KOPT-K1 (cell line): Measurements from ENCODE around the gene MBTD1.
"Not testable (repeated sequence)": the region's sequence is repeated elsewhere in the genome, so short reads cannot be mapped to it uniquely, and the experiment has no call there.

Experiments
- H3K27ac ChIP-seq: fragments of 200-600 bp; sonication (generic); 2 replicates; pipeline ENCODE4 v1.5.1; 2016; ENCODE audit warnings: antibody characterized with exemption, mild to moderate bottlenecking, low read depth, low read length; ENCODE audit not compliant: poor library complexity, severe bottlenecking
- H3K36me3 ChIP-seq: fragments of 200-600 bp; sonication (generic); 2 replicates; pipeline ENCODE4 v1.5.1; 2017; ENCODE audit warnings: antibody characterized with exemption, mild to moderate bottlenecking, low read length, moderate library complexity; ENCODE audit not compliant: insufficient read depth
- H3K9me3 ChIP-seq: fragments of 200-600 bp; sonication (generic); 2 replicates; pipeline ENCODE4 v1.5.1; 2017; ENCODE audit warnings: antibody characterized with exemption, low read length, mild to moderate bottlenecking; ENCODE audit not compliant: insufficient read depth, poor library complexity, severe bottlenecking

Gene MBTD1

GRCh38 chr17:51229889-51230288 lies 30.0 kb downstream of the MBTD1 start:
- no peaks in the 10 kb centered on the region for H3K9me3 ChIP-seq
- H3K27ac ChIP-seq: no peak overlapping the region
- H3K36me3 ChIP-seq: peaks cover 8% of the 10 kb centered on the region

DNA sequence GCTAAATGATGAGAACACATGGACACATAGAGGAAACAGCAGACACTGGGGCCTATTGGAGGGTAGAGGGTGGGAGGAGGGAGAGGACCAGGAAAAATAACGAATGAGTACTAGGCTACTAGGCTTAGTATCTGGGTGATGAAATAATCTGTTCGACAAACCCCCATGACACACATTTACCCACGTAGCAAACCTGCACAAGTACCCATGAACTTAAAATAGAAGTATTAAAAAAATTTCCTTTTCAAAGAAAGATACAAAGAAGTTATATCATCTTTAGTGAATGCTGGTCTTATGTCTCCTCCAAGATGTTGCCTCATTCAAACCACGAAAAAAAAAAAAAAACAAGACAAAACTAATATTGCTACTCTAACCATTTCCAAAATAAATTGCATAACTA lies 31.7 kb downstream of the MBTD1 start:
- H3K9me3 ChIP-seq: no peaks in the 10 kb centered on the region
- peaks cover 25% of the 10 kb centered on the region for H3K36me3 ChIP-seq
- H3K27ac ChIP-seq: no peak overlapping the region

DNA sequence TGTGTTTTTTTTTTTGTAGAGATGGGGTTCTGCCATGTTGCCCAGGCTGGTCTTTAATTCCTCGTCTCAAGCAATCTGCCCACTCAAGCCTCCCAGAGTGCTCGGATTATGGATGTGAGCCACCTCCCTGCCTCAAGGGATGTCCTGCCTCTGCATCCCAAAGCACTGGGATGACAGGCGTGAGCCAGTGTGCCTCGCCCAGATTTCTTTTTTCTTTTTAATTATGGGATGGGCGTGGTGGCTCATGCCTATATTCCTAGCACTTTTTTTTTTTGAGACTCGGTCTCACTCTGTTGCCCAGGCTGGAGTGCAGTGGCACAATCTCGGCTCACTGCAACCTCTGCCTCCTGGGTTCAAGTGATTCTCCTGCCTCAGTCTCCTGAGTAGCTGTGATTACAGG lies 34.3 kb downstream of the MBTD1 start:
- peaks cover 45% of the 10 kb centered on the region for H3K36me3 ChIP-seq
- H3K9me3 ChIP-seq, H3K27ac ChIP-seq: not testable (repeated sequence)

DNA sequence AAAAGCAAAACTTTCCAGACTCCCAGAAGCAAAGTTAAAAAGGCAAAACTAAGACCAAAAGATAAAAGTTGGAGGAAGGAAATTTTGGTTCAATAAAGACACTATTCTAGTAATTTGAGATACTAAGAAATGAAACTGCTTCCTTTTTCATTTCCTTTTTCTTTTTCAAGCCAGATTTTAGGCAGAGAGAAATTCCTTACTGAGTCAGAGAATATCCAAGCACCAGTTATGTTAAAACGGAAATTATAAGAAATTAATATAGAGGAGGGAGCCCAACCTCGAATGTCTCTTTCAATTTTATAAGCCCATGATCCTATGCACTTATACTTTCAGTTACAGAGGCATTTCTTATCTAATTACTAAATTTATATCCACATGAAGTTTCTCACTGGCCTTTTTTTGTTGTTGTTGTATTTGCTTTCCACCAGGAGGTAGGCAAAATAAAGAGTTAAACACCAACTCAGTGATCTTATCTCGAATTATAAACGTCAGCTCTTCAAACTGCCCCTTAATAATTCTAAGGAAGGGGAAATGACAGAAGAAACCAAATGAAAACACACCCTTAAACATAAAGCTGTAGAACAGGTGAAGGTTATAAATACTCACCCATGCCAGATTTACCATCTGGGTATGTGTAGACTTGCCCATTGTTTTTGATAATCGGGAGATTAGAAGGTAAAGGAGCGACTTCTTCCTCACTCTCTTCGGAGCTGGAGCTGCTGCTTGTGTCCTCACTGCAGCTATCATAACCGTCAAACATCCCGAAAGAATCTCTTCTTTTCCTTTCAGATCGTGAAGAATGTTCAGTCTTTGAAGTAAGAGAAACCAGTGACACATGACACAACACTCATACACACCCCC lies 35.2 kb downstream of the MBTD1 start:
- Histone ChIP-seq H3K36me3 (peaks cover 54% of the 10 kb centered on the region), H3K9me3 (no peaks in the 10 kb centered on the region), H3K27ac (no peak overlapping the region)

DNA sequence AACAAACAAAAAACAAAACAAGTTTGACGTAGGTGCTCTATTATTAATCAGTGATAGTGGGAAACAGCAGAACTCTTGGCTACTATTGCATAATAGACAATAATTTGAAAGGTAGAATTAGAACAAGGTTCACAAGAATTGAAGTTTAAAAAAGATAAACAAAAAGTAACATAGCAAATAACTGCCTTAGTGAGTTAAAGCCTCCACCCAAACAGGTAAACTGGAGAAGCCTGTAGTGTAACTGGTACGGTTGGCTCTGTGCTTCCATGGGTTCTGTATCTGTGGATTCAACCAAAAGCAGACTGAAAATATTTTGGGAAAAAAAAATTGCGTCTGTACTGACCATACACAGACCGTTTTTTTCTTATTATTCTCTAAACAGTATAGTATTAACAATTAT lies 38.5 kb downstream of the MBTD1 start:
- Histone ChIP-seq H3K27ac (no peak overlapping the region), H3K9me3 (no peaks in the 10 kb centered on the region), H3K36me3 (peaks cover 87% of the 10 kb centered on the region)

DNA sequence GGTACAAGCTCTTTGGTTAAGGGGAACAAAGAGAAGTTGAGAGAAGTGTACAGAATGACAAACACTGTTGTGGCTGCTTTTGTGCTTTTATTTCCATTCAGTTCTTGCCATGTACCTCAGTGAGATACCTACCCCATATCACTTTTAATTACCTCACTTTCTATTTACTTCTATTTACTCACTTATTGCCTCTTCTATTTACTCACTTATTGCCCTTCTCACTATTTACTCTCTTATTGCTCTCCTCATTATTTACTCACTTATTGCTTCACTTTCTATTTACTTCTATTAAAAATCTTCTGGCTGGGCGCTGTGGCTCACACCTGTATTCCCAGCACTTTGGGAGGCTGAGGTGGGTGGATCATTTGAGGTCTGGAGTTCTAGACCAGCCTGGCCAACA lies 41.9 kb downstream of the MBTD1 start:
- Histone ChIP-seq H3K27ac (no peak overlapping the region), H3K36me3 (peaks cover 99% of the 10 kb centered on the region), H3K9me3 (no peaks in the 10 kb centered on the region)

- Histone ChIP-seq H3K27ac (no peak overlapping the region), H3K9me3 (no peaks in the 10 kb centered on the region), H3K36me3 (peaks cover 99% of the 10 kb centered on the region)
These were observed 44.9 kb downstream of the MBTD1 start for GRCh38 chr17:51214920-51215319.

DNA sequence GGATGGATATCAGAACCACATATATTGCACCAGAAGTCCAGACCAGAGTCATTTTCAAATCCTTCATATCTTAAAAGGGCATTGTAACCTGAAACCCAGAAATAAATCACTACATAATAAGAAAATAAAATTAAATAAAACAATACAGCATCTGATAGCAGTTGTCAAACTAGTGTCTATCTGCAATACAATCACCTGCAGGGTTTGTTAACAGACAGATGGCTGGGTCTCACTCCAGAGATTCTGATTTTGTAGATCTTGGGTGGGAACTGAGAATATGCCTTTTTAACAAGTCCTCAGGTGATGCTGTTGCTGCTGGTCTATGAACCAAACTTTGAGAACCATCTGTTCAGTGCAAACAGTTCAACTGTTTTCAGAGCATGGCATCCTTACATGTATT lies 56.0 kb downstream of the MBTD1 start:
- Histone ChIP-seq H3K36me3 (peaks cover 92% of the 10 kb centered on the region), H3K27ac (no peak overlapping the region), H3K9me3 (no peaks in the 10 kb centered on the region)

GRCh38 chr17:51200846-51201245 lies 59.0 kb downstream of the MBTD1 start:
- Histone ChIP-seq H3K9me3 (no peaks in the 10 kb centered on the region), H3K36me3 (peaks cover 89% of the 10 kb centered on the region), H3K27ac (peak overlapping the region; percentile 51)

DNA sequence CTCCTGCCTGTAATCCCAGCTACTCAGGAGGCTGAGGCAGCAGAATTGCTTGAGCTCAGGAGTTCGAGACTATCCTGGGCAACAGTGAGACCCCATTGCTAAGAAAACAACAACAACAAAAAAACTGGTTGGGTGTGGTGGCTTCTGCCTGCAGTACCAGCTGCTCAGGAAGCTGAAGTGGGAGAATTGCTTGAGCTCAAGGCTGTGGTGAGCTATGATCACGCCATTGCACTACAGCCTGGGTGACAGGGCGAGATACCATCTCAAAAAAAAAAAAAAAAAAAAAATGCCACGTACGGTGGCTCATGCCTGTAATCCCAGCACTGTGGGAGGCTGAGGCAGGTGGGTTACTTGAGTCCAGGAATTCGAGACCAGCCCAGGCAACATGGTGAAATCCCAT lies 59.6 kb downstream of the MBTD1 start:
- Histone ChIP-seq H3K36me3 (peaks cover 89% of the 10 kb centered on the region), H3K9me3 (no peaks in the 10 kb centered on the region), H3K27ac (peak overlapping the region; percentile 51)

- Histone ChIP-seq H3K36me3 (peaks cover 96% of the 10 kb centered on the region), H3K27ac (no peak overlapping the region)
These were observed 62.1 kb downstream of the MBTD1 start for GRCh38 chr17:51197754-51198153.

GRCh38 chr17:51191895-51192294 lies 68.0 kb downstream of the MBTD1 start:
- peaks cover 96% of the 10 kb centered on the region for H3K36me3 ChIP-seq
- no peaks in the 10 kb centered on the region for H3K9me3 ChIP-seq
- H3K27ac ChIP-seq: no peak overlapping the region

More at GRCh38 chr17:51197754-51198153, 62.1 kb downstream of the MBTD1 start:
- H3K9me3 ChIP-seq: no peaks in the 10 kb centered on the region

- Histone ChIP-seq H3K9me3 (no peaks in the 10 kb centered on the region), H3K27ac (no peak overlapping the region), H3K36me3 (peaks cover 96% of the 10 kb centered on the region)
These were observed 70.2 kb downstream of the MBTD1 start for GRCh38 chr17:51189628-51190027.

GRCh38 chr17:51189162-51189561 lies 70.7 kb downstream of the MBTD1 start:
- no peak overlapping the region for H3K27ac ChIP-seq
- H3K9me3 ChIP-seq: no peaks in the 10 kb centered on the region
- H3K36me3 ChIP-seq: peaks cover 96% of the 10 kb centered on the region

GRCh38 chr17:51188271-51188833 lies 71.5 kb downstream of the MBTD1 start:
- peaks cover 96% of the 10 kb centered on the region for H3K36me3 ChIP-seq
- H3K27ac ChIP-seq: no peak overlapping the region
- H3K9me3 ChIP-seq: no peaks in the 10 kb centered on the region
